PC-9 (cell line): ENCODE measurements around the gene CUL2.

Experiments
- CTCF ChIP-seq: fragments of 200-600 bp; sonication (generic); conservative IDR thresholded peaks from 2 replicates; pipeline ENCODE4 v1.6.1; 2017; ENCODE audit warnings: mixed run types, antibody characterized with exemption, mild to moderate bottlenecking, moderate library complexity
- EZH2 ChIP-seq: fragments of 200-600 bp; sonication (generic); IDR thresholded peaks from 2 replicates; pipeline ENCODE4 v1.8.0; 2017; ENCODE audit warnings: antibody characterized with exemption, low read depth

DNA sequence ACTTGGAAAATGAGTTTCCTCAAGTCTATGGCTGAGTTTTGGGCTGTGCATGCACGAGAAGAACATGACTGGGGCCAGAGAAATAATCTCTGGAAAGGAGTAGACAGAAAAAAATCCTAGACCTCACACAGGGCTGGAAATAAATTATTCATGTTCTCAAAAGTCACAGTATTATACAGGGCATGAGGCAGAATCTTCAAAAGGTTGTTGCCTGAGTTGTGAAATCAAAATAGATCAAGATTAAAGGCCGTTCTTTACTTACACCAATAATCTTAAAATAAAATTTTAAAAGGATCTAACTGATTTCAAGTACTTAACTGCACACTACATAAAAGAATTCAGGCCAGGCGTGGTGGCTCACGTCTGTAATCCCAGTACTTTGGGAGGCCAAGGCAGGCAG is 22.4 kb upstream of the CUL2 start:
- TF ChIP-seq CTCF: no peak
- no peak for TF ChIP-seq EZH2
